HepG2 (cell line): Measurements from ENCODE around the gene MAP2K5. TPM values are rescaled to one million over a fixed set of nuclear protein-coding genes. Genes with fewer than 3 reads are reported as not detected.

Source experiments
- BCL6 ChIP-seq: IDR thresholded peaks from 2 replicates; pipeline ENCODE4 v1.6.1; 2016; ENCODE audit warnings: missing genetic modification reagents, missing compliant biosample characterization
- CC2D1A ChIP-seq: sonication (generic); formaldehyde crosslinking; IDR thresholded peaks from 2 replicates; pipeline ENCODE4 v1.8.1; 2023; ENCODE audit warnings: mild to moderate bottlenecking, missing genetic modification reagents
- CREM ChIP-seq, 2 experiments: sonication (generic) in 1 of 2; formaldehyde crosslinking in 1 of 2; IDR thresholded peaks; 2 replicates each; pipeline versions ENCODE4 v1.4.0 to v1.6.1; 2016 to 2020; ENCODE audit warnings: antibody characterized with exemption in 1 of 2, mild to moderate bottlenecking in 1 of 2, missing genetic modification reagents in 1 of 2
- GABPB1 ChIP-seq: IDR thresholded peaks from 2 replicates; pipeline ENCODE4 v1.6.1; 2016; ENCODE audit warnings: mild to moderate bottlenecking, missing genetic modification reagents, moderate library complexity, missing compliant biosample characterization
- GTF3A ChIP-seq: sonication (generic); formaldehyde crosslinking; conservative IDR thresholded peaks from 2 replicates; pipeline ENCODE4 v1.4.0; 2020; ENCODE audit warnings: mild to moderate bottlenecking, missing genetic modification reagents
- HNF4G ChIP-seq, 2 experiments: sonication (generic) in 1 of 2; formaldehyde crosslinking in 1 of 2; IDR thresholded peaks; 2 replicates each; pipeline versions ENCODE4 v1.4.0 to v1.6.1; 2011 to 2020; ENCODE audit warnings: borderline replicate concordance in 2 of 2, low read depth in 2 of 2, mild to moderate bottlenecking in 2 of 2, low read length in 1 of 2, missing genetic modification reagents in 1 of 2, moderate library complexity in 1 of 2
- HNRNPUL1 ChIP-seq: fragments of 200-400 bp; formaldehyde crosslinking; IDR thresholded peaks from 2 replicates; pipeline ENCODE4 v1.6.1; 2017; ENCODE audit warnings: low read depth, mild to moderate bottlenecking, low read length, moderate library complexity
- KDM5A ChIP-seq: fragments of 200-600 bp; sonication (generic); IDR thresholded peaks from 2 replicates; pipeline ENCODE4 v1.7.0; 2018; ENCODE audit warnings: antibody characterized with exemption, mild to moderate bottlenecking, low read length, borderline replicate concordance
- KLF15 ChIP-seq: sonication (generic); formaldehyde crosslinking; IDR thresholded peaks from 2 replicates; pipeline ENCODE4 v1.8.1; 2023; ENCODE audit warnings: borderline replicate concordance, mild to moderate bottlenecking, inconsistent platforms, missing genetic modification reagents, mixed read lengths
- ZBTB3 ChIP-seq: sonication (generic); formaldehyde crosslinking; IDR thresholded peaks from 2 replicates; pipeline ENCODE4 v1.4.0; 2020; ENCODE audit warnings: low read depth, mild to moderate bottlenecking, moderate library complexity, missing genetic modification reagents, borderline replicate concordance
- ZNF121 ChIP-seq: sonication (generic); formaldehyde crosslinking; IDR thresholded peaks from 2 replicates; pipeline ENCODE4 v1.5.0; 2020; ENCODE audit warnings: mild to moderate bottlenecking, missing genetic modification reagents
- ZNF124 ChIP-seq: sonication (generic); formaldehyde crosslinking; IDR thresholded peaks from 2 replicates; pipeline ENCODE4 v1.4.0; 2020; ENCODE audit warnings: missing genetic modification reagents
- ZNF282 ChIP-seq: fragments of 450-650 bp; IDR thresholded peaks from 2 replicates; pipeline ENCODE4 v1.6.1; 2018; ENCODE audit not compliant: partially characterized antibody
- ZNF326 ChIP-seq: sonication (generic); formaldehyde crosslinking; IDR thresholded peaks from 2 replicates; pipeline ENCODE4 v1.4.0; 2020; ENCODE audit warnings: missing genetic modification reagents, borderline replicate concordance
- ZNF441 ChIP-seq: sonication (generic); formaldehyde crosslinking; IDR thresholded peaks from 2 replicates; pipeline ENCODE4 v1.7.0; 2021; ENCODE audit warnings: missing genetic modification reagents, borderline replicate concordance
- ZNF572 ChIP-seq: sonication (generic); formaldehyde crosslinking; IDR thresholded peaks from 2 replicates; pipeline ENCODE4 v1.5.1; 2020; ENCODE audit warnings: mild to moderate bottlenecking, missing genetic modification reagents
- ZNF713 ChIP-seq: sonication (generic); formaldehyde crosslinking; IDR thresholded peaks from 2 replicates; pipeline ENCODE4 v1.4.0; 2020; ENCODE audit warnings: mild to moderate bottlenecking, missing genetic modification reagents
- ZSCAN12 ChIP-seq: sonication (generic); formaldehyde crosslinking; IDR thresholded peaks from 2 replicates; pipeline ENCODE4 v1.9.0; 2021; ENCODE audit warnings: mild to moderate bottlenecking, missing genetic modification reagents
- polyA plus RNA-seq, 8 experiments: library from polyadenylated mRNA; depleted of rRNA in 3 of 8; stranded (reverse) in 7 of 8; unstranded in 1 of 8; fragments of >200 nt; fragmentation: Illumina TruSeq in 4 of 8; extraction: Trizol in 4 of 8; gene quantifications; 2 replicates each; pipeline versions ENCODE4 v1.2.1 to v1.2.3, GENCODE V29; 2011 to 2016; ENCODE audit warnings: low read depth in 4 of 8, missing spikeins in 1 of 8, mixed read lengths in 1 of 8; ENCODE audit not compliant: insufficient read depth in 1 of 8
- total RNA-seq, 5 experiments: library from RNA; depleted of rRNA; stranded (reverse); fragments of >200 nt; fragmentation: Illumina TruSeq; extraction: Trizol; gene quantifications; 2 replicates each; pipeline ENCODE4 v1.2.3, GENCODE V29; 2016; ENCODE audit warnings: low read depth in 1 of 5
- TF ChIP-seq, protein P1 (sequence below): sonication (generic); formaldehyde crosslinking; IDR thresholded peaks from 2 replicates; pipeline ENCODE4 v1.5.0; 2020; ENCODE audit warnings: mild to moderate bottlenecking, missing genetic modification reagents, borderline replicate concordance

Gene MAP2K5
- total and polyA plus RNA-seq, 2 of the 13 experiments (the other 11 are each of a cell fraction or from before 2014, with no cell fraction given), result 4.0 to 4.3 TPM

DNA sequence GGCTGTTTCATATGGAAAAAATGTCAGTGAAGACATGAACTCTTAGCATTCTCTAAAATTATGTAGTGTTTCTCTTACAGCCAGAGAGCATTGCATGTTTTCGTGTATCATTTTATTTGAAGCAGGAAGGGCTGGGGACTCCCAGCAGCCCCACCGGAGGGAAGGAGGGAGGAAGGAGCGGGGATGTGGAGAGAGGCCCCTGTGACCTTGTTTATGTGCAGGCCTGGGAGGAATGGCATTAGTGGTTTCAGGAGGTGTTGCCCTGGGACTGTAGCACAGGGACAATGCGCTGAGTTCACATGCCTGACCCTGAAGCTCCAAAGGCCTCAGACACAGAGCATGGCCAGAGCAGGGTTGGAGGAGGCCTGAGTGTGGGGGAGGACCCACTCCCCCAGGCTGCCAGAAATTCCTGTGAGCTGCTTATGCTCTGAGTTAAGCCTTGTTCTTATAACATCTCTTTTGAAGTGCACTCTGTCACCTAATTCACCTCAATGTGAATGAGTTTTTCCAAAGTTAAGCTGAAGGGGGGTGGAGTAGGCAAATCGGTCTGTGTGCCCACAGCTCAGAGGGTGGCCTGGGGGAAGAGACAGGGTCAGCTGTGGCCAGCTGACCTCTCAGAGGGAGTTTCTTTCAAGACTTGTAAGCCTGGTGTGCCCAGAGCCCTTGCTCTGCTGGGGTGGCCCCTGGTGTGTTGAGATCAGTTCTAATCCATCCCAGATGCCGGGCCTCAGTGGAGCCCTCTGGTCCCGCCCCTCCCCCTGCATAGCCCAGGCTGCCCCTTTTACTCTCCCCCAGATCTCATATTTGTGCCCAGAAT, 301.3 kb downstream of the MAP2K5 start (continued):
- TF ChIP-seq ZNF713 (CRISPR knock-in tag) (no peak), ZNF572 (no peak), KDM5A (no peak), HNF4G (IDR thresholded peaks at IDR 0.05; ENCODE audit: borderline replicate concordance, low read depth, low read length) (0 out of 2 replicates have a peak, but pooled peaks have one; percentile 39), HNF4G (CRISPR knock-in tag; IDR thresholded peaks at IDR 0.05; ENCODE audit: borderline replicate concordance, low read depth) (peak; percentile 33; the same call in 1 of the 2 replicates), ZNF326 (CRISPR knock-in tag) (no peak), GABPB1 (CRISPR knock-in tag) (peak; percentile 26; the same call in 1 of the 2 replicates), ZSCAN12 (CRISPR knock-in tag) (no peak), ZNF282 (no peak), BCL6 (peak; percentile 52; the same call in 1 of the 2 replicates), HNRNPUL1 (no peak), ZNF124 (CRISPR knock-in tag) (no peak), CC2D1A (no peak), CREM (IDR thresholded peaks at IDR 0.05) (no peak), CREM (CRISPR knock-in tag; IDR thresholded peaks at IDR 0.05) (no peak), GTF3A (CRISPR knock-in tag) (no peak), KLF15 (CRISPR knock-in tag) (no peak), ZNF121 (CRISPR knock-in tag) (no peak), ZBTB3 (CRISPR knock-in tag) (0 out of 2 replicates have a peak, but pooled peaks have one; percentile 42), ZNF441 (CRISPR knock-in tag) (no peak)
- TF ChIP-seq, protein P1, sequence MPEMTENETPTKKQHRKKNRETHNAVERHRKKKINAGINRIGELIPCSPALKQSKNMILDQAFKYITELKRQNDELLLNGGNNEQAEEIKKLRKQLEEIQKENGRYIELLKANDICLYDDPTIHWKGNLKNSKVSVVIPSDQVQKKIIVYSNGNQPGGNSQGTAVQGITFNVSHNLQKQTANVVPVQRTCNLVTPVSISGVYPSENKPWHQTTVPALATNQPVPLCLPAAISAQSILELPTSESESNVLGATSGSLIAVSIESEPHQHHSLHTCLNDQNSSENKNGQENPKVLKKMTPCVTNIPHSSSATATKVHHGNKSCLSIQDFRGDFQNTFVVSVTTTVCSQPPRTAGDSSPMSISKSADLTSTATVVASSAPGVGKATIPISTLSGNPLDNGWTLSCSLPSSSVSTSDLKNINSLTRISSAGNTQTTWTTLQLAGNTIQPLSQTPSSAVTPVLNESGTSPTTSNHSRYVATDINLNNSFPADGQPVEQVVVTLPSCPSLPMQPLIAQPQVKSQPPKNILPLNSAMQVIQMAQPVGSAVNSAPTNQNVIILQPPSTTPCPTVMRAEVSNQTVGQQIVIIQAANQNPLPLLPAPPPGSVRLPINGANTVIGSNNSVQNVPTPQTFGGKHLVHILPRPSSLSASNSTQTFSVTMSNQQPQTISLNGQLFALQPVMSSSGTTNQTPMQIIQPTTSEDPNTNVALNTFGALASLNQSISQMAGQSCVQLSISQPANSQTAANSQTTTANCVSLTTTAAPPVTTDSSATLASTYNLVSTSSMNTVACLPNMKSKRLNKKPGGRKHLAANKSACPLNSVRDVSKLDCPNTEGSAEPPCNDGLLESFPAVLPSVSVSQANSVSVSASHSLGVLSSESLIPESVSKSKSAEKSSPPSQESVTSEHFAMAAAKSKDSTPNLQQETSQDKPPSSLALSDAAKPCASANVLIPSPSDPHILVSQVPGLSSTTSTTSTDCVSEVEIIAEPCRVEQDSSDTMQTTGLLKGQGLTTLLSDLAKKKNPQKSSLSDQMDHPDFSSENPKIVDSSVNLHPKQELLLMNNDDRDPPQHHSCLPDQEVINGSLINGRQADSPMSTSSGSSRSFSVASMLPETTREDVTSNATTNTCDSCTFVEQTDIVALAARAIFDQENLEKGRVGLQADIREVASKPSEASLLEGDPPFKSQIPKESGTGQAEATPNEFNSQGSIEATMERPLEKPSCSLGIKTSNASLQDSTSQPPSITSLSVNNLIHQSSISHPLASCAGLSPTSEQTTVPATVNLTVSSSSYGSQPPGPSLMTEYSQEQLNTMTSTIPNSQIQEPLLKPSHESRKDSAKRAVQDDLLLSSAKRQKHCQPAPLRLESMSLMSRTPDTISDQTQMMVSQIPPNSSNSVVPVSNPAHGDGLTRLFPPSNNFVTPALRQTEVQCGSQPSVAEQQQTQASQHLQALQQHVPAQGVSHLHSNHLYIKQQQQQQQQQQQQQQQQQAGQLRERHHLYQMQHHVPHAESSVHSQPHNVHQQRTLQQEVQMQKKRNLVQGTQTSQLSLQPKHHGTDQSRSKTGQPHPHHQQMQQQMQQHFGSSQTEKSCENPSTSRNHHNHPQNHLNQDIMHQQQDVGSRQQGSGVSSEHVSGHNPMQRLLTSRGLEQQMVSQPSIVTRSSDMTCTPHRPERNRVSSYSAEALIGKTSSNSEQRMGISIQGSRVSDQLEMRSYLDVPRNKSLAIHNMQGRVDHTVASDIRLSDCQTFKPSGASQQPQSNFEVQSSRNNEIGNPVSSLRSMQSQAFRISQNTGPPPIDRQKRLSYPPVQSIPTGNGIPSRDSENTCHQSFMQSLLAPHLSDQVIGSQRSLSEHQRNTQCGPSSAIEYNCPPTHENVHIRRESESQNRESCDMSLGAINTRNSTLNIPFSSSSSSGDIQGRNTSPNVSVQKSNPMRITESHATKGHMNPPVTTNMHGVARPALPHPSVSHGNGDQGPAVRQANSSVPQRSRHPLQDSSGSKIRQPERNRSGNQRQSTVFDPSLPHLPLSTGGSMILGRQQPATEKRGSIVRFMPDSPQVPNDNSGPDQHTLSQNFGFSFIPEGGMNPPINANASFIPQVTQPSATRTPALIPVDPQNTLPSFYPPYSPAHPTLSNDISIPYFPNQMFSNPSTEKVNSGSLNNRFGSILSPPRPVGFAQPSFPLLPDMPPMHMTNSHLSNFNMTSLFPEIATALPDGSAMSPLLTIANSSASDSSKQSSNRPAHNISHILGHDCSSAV (CRISPR knock-in tag), result no peak
